PC-9 (cell line): ENCODE results near the gene C3orf20. TPM values are rescaled to one million over a fixed set of nuclear protein-coding genes. Genes with fewer than 3 reads are reported as not detected.

Experiments used
- BruUV-seq: library from RNA; stranded (reverse); fragments of 400-500 nt; replicated peaks from 2 replicates; lab custom pipeline; 2021; lab: Mats Ljungman, UMichigan
- CTCF ChIA-PET: fragments of 300-600 bp; sonication (Branson Sonifier 250); formaldehyde crosslinking; loops from one replicate; lab custom pipeline; 2022; ENCODE audit warnings: antibody characterized with exemption; lab: Charles Lee
- POLR2A ChIA-PET: fragments of 300-600 bp; sonication (Branson Sonifier 250); formaldehyde crosslinking; loops from one replicate; lab custom pipeline; 2022; ENCODE audit warnings: antibody characterized with exemption; ENCODE audit not compliant: unreplicated experiment; lab: Charles Lee
- DNase-seq, 2 experiments: peaks; one replicate each; pipeline versions ENCODE4 v3.0.0 to v3.0.0-alpha.2; 2015 to 2022; ENCODE audit warnings: mixed read lengths in 1 of 2
- H2AFZ ChIP-seq: fragments of 200-600 bp; sonication (generic); 2 replicates; pipeline ENCODE4 v1.8.1; 2017; ENCODE audit warnings: antibody characterized with exemption
- H3F3A ChIP-seq: fragments of 200-600 bp; sonication (generic); 2 replicates; pipeline ENCODE4 v1.8.1; 2017; ENCODE audit warnings: antibody characterized with exemption, mild to moderate bottlenecking, low read depth; ENCODE audit not compliant: insufficient read depth
- H3K27ac ChIP-seq: fragments of 200-600 bp; sonication (generic); 2 replicates; pipeline ENCODE4 v1.6.1; 2016; ENCODE audit warnings: mixed run types
- H3K27me3 ChIP-seq: fragments of 200-600 bp; sonication (generic); 2 replicates; pipeline ENCODE4 v1.6.1; 2016; ENCODE audit warnings: low read depth, mixed run types; ENCODE audit not compliant: insufficient read depth
- H3K36me3 ChIP-seq: fragments of 200-600 bp; sonication (generic); 2 replicates; pipeline ENCODE4 v1.6.1; 2016; ENCODE audit warnings: low read depth, mixed run types
- H3K4me1 ChIP-seq: fragments of 200-600 bp; sonication (generic); replicated peaks from 2 replicates; pipeline ENCODE4 v1.6.1; 2016; ENCODE audit warnings: mixed run types; ENCODE audit not compliant: insufficient read depth
- H3K4me2 ChIP-seq: fragments of 200-600 bp; sonication (generic); 2 replicates; pipeline ENCODE4 v1.6.1; 2017; ENCODE audit warnings: mixed run types
- H3K4me3 ChIP-seq: fragments of 200-600 bp; sonication (generic); 2 replicates; pipeline ENCODE4 v1.6.1; 2016; ENCODE audit warnings: mixed run types
- H3K79me2 ChIP-seq: fragments of 200-600 bp; sonication (generic); 2 replicates; pipeline ENCODE4 v1.6.1; 2017; ENCODE audit warnings: low read depth, mixed run types
- H3K9me2 ChIP-seq: fragments of 200-600 bp; sonication (generic); 2 replicates; pipeline ENCODE4 v1.8.1; 2017; ENCODE audit warnings: mild to moderate bottlenecking; ENCODE audit not compliant: insufficient read depth
- H3K9me3 ChIP-seq: fragments of 200-600 bp; sonication (generic); 2 replicates; pipeline ENCODE4 v1.8.1; 2016; ENCODE audit warnings: low read depth; ENCODE audit not compliant: insufficient read depth
- H4K20me1 ChIP-seq: fragments of 200-600 bp; sonication (generic); 2 replicates; pipeline ENCODE4 v1.8.1; 2017; ENCODE audit not compliant: insufficient read depth
- CTCF ChIP-seq: fragments of 200-600 bp; sonication (generic); conservative IDR thresholded peaks from 2 replicates; pipeline ENCODE4 v1.6.1; 2017; ENCODE audit warnings: mixed run types, antibody characterized with exemption, mild to moderate bottlenecking, moderate library complexity
- EZH2 ChIP-seq: fragments of 200-600 bp; sonication (generic); IDR thresholded peaks from 2 replicates; pipeline ENCODE4 v1.8.0; 2017; ENCODE audit warnings: antibody characterized with exemption, low read depth
- intact Hi-C: fragments of 100-400 bp; cut with micrococcal nuclease; formaldehyde crosslinking; loops from one replicate; pipeline ENCODE4 v1.10.0; 2022; ENCODE audit not compliant: unreplicated experiment
- total RNA-seq: library from RNA; stranded (reverse); gene quantifications from 2 replicates; pipeline ENCODE4 v1.2.3, GENCODE V29; 2021

C3orf20 gene
- total RNA-seq, 1 experiment from 2014 or later, result not detected

- Histone ChIP-seq H3K4me3 (no peak overlapping the region), H3K4me2 (no peak overlapping the region), H3K36me3 (no peaks in the 10 kb centered on the region), H2AFZ (no peak overlapping the region), H3K9me2 (no peaks in the 10 kb centered on the region), H3K4me1 (0 out of 2 replicates have a peak, but pooled peaks cover 5% of the 10 kb centered on the region), H3K27ac (no peak overlapping the region), H4K20me1 (no peaks in the 10 kb centered on the region), H3K79me2 (no peaks in the 10 kb centered on the region), H3K9me3 (no peaks in the 10 kb centered on the region), H3K27me3 (peaks cover 11% of the 10 kb centered on the region; the same call in 1 of the 2 replicates), H3F3A (no peaks in the 10 kb centered on the region)
- POLR2A ChIA-PET, result no interaction called here
- TF ChIP-seq EZH2, result no peak
- TF ChIP-seq CTCF, result no peak
- no TSS peak for BruUV-seq
- intact Hi-C loops, result no loop called here
- CTCF ChIA-PET, result interaction anchor here (0.5 to 0.6 kb wide), 2 partner anchors 402 to 685 kb away, joined by 5 to 8 read pairs; no protein-coding TSS in a partner anchor
- DNase-seq, result no peak
Measured at GRCh38 chr3:14631687-14632441, 43.1 kb upstream of the C3orf20 start.

GRCh38 chr3:14632442-14632930 lies 42.5 kb upstream of the C3orf20 start:
- no peaks in the 10 kb centered on the region for H3K9me2 ChIP-seq
- no TSS peak for BruUV-seq
- H3K36me3 ChIP-seq, result no peaks in the 10 kb centered on the region
- CTCF ChIA-PET, result no interaction called here
- peaks cover 17% of the 10 kb centered on the region; the same call in 1 of the 2 replicates for H3K27me3 ChIP-seq
- 0 out of 2 replicates have a peak, but pooled peaks cover 5% of the 10 kb centered on the region for H3K4me1 ChIP-seq
- no peak overlapping the region for H2AFZ ChIP-seq
- no peaks in the 10 kb centered on the region for H3K9me3 ChIP-seq
- H3K27ac ChIP-seq, result no peak overlapping the region
- DNase-seq, result no peak
- H3K4me3 ChIP-seq, result no peak overlapping the region
- intact Hi-C loops, result no loop called here
- POLR2A ChIA-PET, result no interaction called here
- H3F3A ChIP-seq, result no peaks in the 10 kb centered on the region
- H3K79me2 ChIP-seq, result no peaks in the 10 kb centered on the region
- TF ChIP-seq CTCF, result no peak
- no peak for TF ChIP-seq EZH2
- H4K20me1 ChIP-seq, result no peaks in the 10 kb centered on the region
- no peak overlapping the region for H3K4me2 ChIP-seq

GRCh38 chr3:14633417-14633816 lies 41.5 kb upstream of the C3orf20 start:
- H4K20me1 ChIP-seq, result no peaks in the 10 kb centered on the region
- no peak overlapping the region for H3K27ac ChIP-seq
- H3K79me2 ChIP-seq, result no peaks in the 10 kb centered on the region
- H3K9me3 ChIP-seq, result no peaks in the 10 kb centered on the region
- 0 out of 2 replicates have a peak, but pooled peaks cover 5% of the 10 kb centered on the region for H3K4me1 ChIP-seq
- H3K36me3 ChIP-seq, result no peaks in the 10 kb centered on the region
- intact Hi-C loops, result loop anchor here (1.0 kb wide), 1 partner anchor 288 kb away; no protein-coding TSS in a partner anchor
- H2AFZ ChIP-seq, result no peak overlapping the region
- no peaks in the 10 kb centered on the region for H3K9me2 ChIP-seq
- no peak overlapping the region for H3K4me2 ChIP-seq
- ChIA-PET CTCF (no interaction called here), POLR2A (no interaction called here)
- H3K4me3 ChIP-seq, result no peak overlapping the region
- no peaks in the 10 kb centered on the region for H3F3A ChIP-seq
- BruUV-seq, result no TSS peak
- TF ChIP-seq CTCF, result no peak
- no peak for TF ChIP-seq EZH2
- DNase-seq, result no peak
- peaks cover 17% of the 10 kb centered on the region; the same call in 1 of the 2 replicates for H3K27me3 ChIP-seq
